Hematopoietic multipotent progenitor cell treated with erythropoietin and hydrocortisone succinate and interleukin-3 and kit ligand, for 17 days (in vitro differentiated cells): Measurements from ENCODE around the gene KRTAP6-2.

Source experiments
- DNase-seq: peaks from one replicate; pipeline ENCODE4 v3.0.0-alpha.2; 2015; ENCODE audit warnings: low spot score

Gene KRTAP6-2

GRCh38 chr21:30598802-30599201 lies at the start of gene KRTAP6-2:
Gene KRTAP6-2 (minus strand): TSS chr21:30598902. CDS start chr21:30598874, 28 bp downstream.
- DNase-seq: no peak

- DNase-seq: no peak
Measured at GRCh38 chr21:30646904-30647414, 48.3 kb upstream of the KRTAP6-2 start.

GRCh38 chr21:30642564-30642963 lies 43.9 kb upstream of the KRTAP6-2 start, which contains the start of gene KRTAP20-3:
Gene KRTAP20-3 (plus strand): TSS chr21:30642864.
- no peak for DNase-seq

- DNase-seq: no peak
Measured at GRCh38 chr21:30638686-30639085, 40.0 kb upstream of the KRTAP6-2 start.

- no peak for DNase-seq
Measured at GRCh38 chr21:30634906-30635305, 36.2 kb upstream of the KRTAP6-2 start, which contains the start of gene KRTAP20-2. Gene KRTAP20-2 (plus strand): TSS chr21:30635206. CDS start chr21:30635264, 58 bp downstream.

GRCh38 chr21:30629200-30629599 lies 30.5 kb upstream of the KRTAP6-2 start:
- no peak for DNase-seq

- DNase-seq: no peak
Measured at GRCh38 chr21:30628109-30628508, 29.4 kb upstream of the KRTAP6-2 start.

GRCh38 chr21:30625449-30626165 lies 26.9 kb upstream of the KRTAP6-2 start:
- no peak for DNase-seq

GRCh38 chr21:30623362-30623761 lies 24.7 kb upstream of the KRTAP6-2 start:
- DNase-seq: no peak

- DNase-seq: no peak
Measured at GRCh38 chr21:30620522-30620921, 21.8 kb upstream of the KRTAP6-2 start, which contains the start of gene KRTAP20-4. Gene KRTAP20-4 (plus strand): TSS chr21:30620627.

- DNase-seq: no peak
Measured at GRCh38 chr21:30620080-30620479, 21.4 kb upstream of the KRTAP6-2 start.

GRCh38 chr21:30616125-30616524 lies 17.4 kb upstream of the KRTAP6-2 start, which contains the start of gene KRTAP20-1:
Gene KRTAP20-1 (plus strand): TSS chr21:30616425. CDS start chr21:30616455, 30 bp downstream.
- DNase-seq: no peak

GRCh38 chr21:30615199-30615598 lies 16.5 kb upstream of the KRTAP6-2 start:
- DNase-seq: no peak

- DNase-seq: no peak
Measured at GRCh38 chr21:30613836-30614235, 15.1 kb upstream of the KRTAP6-2 start, which contains the start of gene KRTAP6-1. Gene KRTAP6-1 (minus strand): TSS chr21:30613930. CDS start chr21:30613904, 26 bp downstream.

- no peak for DNase-seq
Measured at GRCh38 chr21:30612132-30612531, 13.4 kb upstream of the KRTAP6-2 start.

GRCh38 chr21:30605968-30606367 lies 7.3 kb upstream of the KRTAP6-2 start:
- no peak for DNase-seq

- no peak for DNase-seq
Measured at GRCh38 chr21:30600787-30601186, 2.1 kb upstream of the KRTAP6-2 start, which contains the start of gene KRTAP22-1. Gene KRTAP22-1 (plus strand): TSS chr21:30601087.

- DNase-seq: no peak
Measured at GRCh38 chr21:30592140-30592539, 6.6 kb downstream of the KRTAP6-2 start, which contains the start of gene KRTAP6-3. Gene KRTAP6-3 (plus strand): TSS chr21:30592440. CDS start chr21:30592446, 6 bp downstream.

GRCh38 chr21:30590297-30590696 lies 8.4 kb downstream of the KRTAP6-2 start, which contains the start of gene KRTAP22-2:
Gene KRTAP22-2 (minus strand): TSS chr21:30590397.
- DNase-seq: no peak

GRCh38 chr21:30582870-30583269 lies 15.8 kb downstream of the KRTAP6-2 start:
- no peak for DNase-seq

GRCh38 chr21:30580132-30580531 lies 18.6 kb downstream of the KRTAP6-2 start:
- no peak for DNase-seq

GRCh38 chr21:30579346-30579745 lies 19.4 kb downstream of the KRTAP6-2 start:
- DNase-seq: no peak

GRCh38 chr21:30577766-30578165 lies 20.9 kb downstream of the KRTAP6-2 start:
- no peak for DNase-seq
